NCI-H187 (cell line): Measurements from ENCODE around the gene ATP5PO.
A peak's percentile ranks its signal among the peaks of the same experiment; 100 is the strongest.
"Not testable (repeated sequence)": the region's sequence is repeated elsewhere in the genome, so short reads cannot be mapped to it uniquely, and the experiment has no call there.

Experiments used
- DNase-seq, 2 experiments: peaks; one replicate each; lab custom pipeline; 2025; lab: John Stamatoyannopoulos, UW

Gene ATP5PO

GRCh38 chr21:33940881-33941245 is 25.3 kb upstream of the ATP5PO start:
- DNase-seq = no peak

DNA sequence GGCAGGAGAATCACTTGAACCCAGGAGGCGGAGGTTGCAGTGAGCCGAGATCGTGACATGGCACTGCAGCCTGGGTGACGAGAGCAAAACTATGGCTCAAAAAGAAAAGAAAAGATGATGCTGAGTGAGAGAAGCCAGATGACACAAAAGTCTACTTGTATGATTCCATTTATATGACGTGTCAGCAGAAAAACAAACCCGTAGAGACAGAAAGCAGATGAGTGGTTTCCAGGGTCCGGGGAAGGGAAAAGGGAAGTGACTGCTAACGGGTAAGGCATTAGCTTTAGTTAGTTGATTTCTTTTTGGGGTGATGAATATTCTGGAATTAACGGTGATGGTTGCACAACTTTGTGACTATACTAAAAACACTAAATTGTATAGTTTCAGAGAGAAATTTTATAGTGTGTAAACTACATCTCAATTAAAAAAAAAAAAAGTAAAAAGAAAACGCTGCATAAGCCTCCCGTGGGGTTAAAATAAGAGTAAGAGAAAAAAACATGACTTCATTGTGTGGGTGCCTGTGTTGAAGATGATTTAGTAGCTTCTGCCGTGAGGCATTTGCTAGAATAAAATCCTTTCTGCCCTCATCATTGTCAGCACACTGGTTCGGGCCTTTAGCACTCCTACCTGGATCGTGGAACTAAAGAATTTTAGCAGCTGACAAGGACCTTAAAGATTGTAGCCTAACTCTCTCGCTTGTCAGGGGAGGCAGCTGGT is 24.7 kb upstream of the ATP5PO start:
- DNase-seq = no peak

DNA sequence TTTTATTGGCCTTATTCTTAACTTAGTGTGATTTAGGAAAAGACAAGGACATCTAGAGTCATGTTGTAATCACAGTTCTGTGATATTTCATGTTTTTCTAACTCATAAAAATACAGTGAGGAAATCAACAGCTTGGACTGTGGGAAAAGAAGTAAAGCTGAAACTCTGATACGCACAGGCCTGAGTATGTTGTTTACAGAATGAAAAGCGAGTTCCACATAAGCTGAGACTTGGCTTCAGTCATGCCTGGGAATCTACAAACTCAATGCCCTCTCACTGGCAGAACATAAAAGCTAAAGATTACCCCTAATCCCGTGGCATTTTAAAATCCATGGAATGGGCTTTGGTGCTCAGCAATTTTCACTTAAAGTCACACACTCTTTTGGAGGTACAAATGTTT is 23.6 kb upstream of the ATP5PO start:
- DNase-seq = no peak

DNA sequence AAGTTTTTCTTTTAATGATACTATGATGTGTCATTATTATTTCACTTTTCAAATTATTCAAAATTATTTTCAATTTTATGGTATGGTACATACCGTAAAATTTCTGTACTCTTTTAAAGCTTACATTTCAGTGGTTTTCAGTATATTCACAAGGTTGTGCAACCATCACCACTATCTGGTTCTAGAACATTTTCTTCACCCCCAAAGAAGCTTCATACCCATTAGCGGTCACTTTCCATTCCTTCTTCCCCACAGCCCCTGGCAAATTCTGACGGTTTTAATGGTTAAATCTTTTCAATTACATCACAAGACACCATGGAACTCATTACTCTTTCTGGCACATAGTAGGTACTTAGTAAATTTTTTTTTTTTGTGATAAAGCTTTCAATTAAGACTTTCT is 22.8 kb upstream of the ATP5PO start:
- no peak for DNase-seq

GRCh38 chr21:33937931-33938339 is 22.3 kb upstream of the ATP5PO start:
- DNase-seq = no peak

DNA sequence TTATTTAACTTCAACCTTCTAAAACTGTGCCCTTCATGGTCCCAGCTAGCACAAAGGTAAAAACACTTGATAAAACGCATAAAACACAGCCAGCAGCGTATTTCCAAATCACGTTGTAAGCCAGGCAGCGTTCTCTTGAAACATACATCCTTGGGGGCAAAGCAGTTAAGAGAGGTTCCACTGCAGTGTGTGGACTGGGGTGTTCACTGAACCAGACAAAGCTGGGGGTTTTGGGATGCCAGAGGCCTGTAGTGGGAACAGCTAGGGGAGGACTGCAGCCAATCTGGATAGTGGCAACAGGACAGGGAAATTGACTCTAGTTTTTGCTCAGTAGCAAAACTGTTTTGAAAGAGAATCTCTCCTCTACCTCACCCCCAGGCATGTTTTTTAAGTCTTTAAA is 21.5 kb upstream of the ATP5PO start:
- no peak for DNase-seq

- peak in 1 of 2 experiments; percentile 15 for DNase-seq
These were observed 20.9 kb upstream of the ATP5PO start for GRCh38 chr21:33936301-33937038.

- no peak for DNase-seq
These were observed 17.1 kb upstream of the ATP5PO start for GRCh38 chr21:33932731-33933130.

DNA sequence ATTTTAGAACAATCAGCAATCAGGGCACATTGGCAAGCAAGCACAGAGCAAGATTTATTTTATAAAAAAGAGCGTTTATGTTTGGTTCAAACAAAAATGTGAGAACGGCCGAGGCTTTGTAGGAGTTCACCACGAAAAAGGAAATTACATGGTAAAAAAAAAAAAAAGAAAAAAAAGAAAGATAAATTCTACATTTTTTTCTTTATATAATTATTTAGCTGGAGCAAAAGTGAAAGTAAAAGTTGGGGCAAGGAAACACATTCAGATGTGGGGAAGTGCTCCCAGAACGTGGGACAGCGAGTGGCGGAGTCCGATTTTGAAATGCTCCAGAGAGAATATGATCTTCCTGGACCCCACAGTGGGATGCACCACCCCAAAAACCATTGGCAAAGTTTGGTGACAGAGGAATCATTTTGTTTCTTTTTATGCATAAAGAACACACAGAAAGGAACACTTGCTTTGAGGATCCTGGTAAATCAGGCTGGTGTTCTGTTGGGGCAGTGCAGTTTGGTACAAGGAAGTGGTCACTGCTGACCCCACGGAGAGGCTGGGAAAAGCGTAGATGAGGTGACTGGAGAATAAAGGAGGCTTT is 16.3 kb upstream of the ATP5PO start:
- no peak for DNase-seq

GRCh38 chr21:33931052-33931798 is 15.6 kb upstream of the ATP5PO start:
- peak; percentile 53 to 59 for DNase-seq

- DNase-seq = not testable (repeated sequence)
These were observed 10.6 kb upstream of the ATP5PO start for GRCh38 chr21:33926248-33926647.

- no peak for DNase-seq
These were observed 9.1 kb upstream of the ATP5PO start for GRCh38 chr21:33924766-33925100.

DNA sequence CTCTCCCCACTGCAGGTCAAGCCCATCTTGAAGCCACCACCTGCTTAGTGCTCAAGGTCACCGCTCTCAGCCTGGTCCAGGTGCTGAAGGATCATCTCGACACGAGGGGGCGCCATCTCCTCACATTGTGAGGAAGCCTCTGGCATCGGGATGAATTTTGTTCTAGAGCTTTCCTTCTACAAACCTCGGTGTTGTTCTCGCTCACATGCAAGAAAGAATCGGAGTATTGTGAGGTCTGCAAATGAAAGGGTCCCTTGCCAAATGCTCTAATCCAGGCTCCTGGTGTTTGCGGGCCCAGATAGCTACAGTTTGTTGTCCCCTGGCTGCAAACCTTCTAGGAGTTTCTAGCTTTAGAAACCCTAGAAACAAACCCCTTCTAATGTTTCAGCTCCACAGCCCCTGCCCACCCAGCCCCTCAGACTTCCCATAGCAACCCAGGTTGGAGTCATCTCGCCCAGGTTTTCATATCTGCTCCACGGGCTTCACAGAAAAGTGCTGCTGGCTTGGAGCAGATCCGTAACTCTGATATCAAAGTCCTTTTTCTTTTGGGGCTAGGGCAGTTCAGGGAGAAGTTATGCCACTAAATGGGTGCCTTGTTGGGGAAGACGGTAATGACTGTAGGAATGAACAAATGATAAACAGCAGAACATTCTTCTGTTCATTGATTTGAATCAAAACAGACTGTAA is 8.6 kb upstream of the ATP5PO start:
- DNase-seq = peak; percentile 80 to 82

DNA sequence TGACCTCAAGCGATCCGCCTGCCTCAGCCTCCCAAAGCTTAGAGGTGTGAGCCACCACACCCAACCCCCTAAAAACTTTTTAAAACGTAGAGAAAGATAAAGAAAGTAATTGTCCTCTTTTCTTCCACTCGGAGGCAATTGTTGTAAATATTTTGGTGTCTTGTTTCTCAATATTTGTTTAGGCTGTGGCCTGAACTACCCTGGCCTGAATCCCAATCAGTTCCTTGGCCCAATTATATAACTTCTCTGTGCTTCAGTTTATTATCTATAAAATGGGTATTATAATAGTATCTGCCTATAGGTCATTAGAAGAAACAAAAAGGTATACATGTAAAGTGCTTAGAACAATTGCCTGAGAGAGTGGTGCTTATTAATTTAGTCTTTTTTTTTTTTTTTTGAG is 1.8 kb upstream of the ATP5PO start:
- no peak for DNase-seq

DNA sequence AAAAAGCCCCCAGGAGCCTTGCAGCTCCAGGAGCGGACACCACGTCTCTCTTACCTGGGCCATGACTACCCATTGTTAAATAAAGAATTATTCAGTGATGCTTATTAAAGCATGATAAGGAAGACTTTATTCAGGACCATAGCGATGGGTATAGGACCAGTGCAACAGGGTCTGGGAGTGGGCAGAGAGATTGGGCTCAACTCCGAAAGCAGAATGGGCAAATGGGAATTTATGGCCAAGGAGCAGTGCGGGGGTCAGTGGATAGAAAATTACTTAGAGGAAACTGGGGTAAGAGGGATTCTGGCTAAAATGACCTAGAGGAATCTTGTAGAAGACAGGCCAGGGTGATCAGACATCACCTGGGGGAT is 580 bp upstream of the ATP5PO start:
- no peak for DNase-seq

GRCh38 chr21:33914188-33914587 is 1.4 kb downstream of the ATP5PO start:
- no peak for DNase-seq

DNA sequence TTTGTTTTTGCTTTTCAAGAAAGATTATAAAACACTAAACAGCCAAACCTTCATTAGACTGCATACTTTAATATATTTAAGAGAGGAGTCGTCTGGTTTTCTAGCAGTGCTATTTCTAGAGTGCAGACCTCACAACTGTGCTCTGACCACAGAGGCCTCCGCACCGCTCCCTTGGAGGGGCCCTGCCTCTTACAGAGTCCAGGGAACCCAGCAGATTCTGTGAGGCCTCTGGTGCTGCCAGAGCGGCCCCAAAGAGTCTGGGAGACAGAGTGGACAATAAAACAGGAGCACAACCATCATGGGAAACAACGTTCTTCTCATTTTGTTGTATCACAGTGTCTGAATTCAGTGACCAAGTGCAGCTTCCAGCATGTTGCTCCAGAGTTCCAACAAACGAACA is 5.8 kb downstream of the ATP5PO start:
- no peak for DNase-seq

DNA sequence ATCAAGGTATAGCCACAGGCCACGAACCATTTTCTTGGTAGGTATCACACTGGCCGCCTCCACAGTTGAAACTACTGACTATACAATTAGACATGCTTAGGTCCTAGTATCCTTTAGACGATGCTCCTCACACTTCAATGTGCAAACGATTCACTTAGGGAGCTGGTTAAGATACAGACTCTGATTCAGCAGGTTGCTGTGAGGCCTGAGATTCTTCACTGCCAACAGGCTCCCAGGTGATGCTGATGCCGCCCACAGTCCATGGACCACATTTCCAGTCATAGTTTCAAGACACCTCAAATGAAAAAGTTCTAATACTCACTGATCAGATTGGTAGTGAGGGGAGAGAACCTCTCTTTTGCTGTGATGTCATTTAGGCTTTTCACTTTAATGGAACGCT is 6.8 kb downstream of the ATP5PO start:
- DNase-seq = no peak

DNA sequence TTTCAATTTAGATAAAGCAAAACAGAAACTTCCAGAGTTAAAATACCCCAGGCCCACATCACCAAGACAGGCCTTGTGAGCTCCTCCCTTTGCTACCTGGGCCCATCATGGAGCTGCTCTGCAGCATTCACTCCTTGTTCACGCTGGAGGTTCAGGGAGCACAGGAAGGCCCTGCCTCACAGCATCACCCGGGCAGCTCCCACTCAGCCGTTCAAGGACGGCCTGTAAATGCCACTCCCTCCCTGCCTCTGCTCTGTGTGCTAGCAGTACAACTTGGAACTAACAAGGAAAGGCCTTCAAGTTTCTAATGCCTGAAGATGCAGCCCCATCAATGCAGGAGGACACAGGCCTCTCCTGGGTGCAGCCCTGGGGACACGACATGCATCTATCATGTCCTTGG is 11.6 kb downstream of the ATP5PO start:
- no peak for DNase-seq

DNA sequence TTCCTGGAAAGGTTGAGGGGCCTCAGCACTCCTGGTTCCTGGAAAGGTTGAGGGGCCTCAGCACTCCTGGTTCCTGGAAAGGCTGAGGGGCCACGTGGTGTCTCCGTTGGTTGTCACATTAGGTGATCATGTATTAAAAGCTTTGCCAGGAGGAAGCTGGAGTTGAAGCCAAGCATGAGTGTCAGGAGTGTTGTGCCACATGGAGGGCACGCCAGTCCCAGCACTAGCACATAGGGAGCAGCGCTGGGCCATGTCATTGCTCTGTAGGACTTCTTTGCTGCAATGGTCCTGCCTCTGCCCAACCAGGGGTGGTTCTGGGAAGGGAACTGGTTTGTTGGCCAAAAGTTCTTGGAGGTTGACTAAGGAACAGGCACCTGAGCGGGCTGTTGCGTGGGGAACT is 13.3 kb downstream of the ATP5PO start:
- no peak for DNase-seq

DNA sequence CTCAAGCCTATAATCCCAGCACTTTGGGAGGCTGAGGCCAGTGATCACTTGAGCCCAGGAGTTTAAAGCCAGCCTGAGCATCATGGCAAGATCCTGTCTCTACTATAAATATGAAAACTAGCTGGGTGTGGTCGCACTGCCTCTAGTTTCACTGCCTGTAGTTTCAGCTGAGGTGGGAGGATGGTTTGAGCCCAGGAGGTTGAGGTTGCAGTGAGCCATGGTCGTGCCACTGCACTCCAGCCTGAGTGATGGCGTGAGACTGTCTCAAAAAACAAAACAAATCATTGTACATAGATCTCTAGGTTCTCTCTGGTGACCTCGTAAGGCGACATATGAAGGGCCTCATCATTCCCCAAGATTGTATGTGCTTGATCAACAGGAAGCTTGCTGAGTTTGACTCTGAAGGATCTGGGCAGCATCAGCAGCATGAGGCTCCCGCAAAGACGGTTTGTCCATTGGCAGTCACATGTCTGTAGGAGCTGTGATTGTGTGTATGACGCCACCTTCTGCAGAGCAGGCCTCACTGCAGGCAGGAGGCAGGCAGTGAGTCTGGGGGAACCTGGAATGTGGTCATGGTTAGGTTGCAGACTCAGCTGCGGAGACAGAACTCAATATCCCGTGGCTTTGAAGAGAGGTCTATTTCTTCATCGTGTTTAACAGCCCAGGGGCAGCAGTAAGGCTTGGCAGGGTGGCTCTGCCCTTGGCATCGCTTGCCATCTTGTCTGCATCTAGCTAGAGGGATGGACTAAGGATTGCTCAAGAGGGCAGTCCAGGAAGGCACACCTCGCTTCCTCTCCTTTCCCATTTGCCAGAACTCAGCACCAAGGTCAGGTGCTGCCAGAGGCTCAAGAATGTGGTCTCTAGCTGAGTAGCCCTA is 14.0 kb downstream of the ATP5PO start:
- DNase-seq = no peak
